HG03039 (cell line): ENCODE data around the gene HHATL.

Experiments used
- ATAC-seq: cut with Tn5 transposase; IDR thresholded peaks from one replicate; pipeline ENCODE4 v1.9.1; 2021; ENCODE audit warnings: mild to moderate bottlenecking, moderate library complexity; ENCODE audit not compliant: unreplicated experiment

The HHATL gene

DNA sequence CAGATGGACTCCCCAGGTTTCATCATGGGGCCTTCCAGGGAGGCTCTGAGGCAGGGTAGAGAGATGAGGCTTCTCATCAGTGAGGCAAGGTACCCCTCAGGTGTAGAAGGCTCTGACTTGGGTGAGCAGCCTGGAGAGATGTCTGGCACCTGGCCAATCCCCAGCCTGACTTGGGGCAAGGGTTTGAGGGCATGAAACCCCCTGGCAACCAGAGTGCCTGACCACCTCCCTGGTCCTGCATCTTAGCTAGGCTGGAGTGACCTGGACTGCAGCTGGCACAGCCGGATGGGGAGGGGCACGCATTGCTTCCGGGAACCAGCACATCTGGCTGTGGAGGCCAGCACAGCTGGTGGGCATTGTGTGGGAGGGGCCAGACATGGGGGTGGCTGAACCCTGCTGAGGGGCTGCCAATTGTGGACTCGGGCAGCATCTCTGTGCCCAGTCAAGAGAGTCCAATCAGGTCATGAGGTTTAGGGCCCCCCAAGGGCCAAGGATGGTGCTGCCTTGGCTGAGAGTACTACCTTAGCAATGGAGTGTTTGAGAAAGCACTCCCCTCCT, 47.2 kb downstream of the HHATL start:
- ATAC-seq: no peak

DNA sequence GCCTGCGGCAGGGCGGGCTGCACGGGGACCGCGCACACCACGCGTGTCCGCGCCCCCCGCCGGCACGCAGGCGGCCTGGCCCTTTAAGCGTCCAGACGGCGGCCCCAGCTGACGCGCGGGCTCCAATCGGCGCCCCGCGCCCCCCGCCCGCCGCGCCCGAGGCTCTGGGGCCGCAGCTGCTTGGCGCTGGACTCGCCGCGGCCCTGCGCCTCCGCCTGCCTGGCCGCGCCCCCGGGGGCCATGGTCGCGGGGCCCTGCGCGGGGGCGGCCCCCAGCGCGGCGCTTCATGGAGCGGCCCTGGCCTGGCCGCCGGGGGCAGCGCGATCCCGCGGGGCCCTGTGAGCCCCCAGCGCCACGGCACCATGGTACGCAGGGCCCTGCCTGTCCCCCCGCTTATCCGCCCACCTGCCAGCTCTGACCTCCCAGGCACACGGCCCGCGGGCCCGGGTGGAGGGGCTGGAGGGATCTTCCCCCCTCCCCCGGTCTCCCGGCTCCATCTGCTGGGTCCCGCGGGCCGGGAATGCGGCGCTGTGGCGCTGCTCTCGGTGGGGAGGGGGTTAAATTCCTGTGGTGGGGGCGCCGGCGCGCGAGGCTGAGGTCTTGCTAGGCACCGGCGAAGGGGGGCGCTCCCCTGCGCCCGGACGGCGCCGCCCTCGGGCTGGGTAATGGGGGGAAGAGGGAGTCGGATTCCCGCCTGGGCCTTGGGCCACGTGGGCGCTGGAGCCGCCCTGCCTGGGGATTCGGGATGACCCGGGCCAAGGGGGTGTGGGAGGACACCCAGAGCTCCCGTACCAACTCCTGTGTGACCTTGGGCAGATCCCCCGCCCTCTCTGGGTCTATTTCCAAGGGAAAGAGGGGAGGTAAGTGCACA, 48.0 kb downstream of the HHATL start:
- no peak for ATAC-seq

DNA sequence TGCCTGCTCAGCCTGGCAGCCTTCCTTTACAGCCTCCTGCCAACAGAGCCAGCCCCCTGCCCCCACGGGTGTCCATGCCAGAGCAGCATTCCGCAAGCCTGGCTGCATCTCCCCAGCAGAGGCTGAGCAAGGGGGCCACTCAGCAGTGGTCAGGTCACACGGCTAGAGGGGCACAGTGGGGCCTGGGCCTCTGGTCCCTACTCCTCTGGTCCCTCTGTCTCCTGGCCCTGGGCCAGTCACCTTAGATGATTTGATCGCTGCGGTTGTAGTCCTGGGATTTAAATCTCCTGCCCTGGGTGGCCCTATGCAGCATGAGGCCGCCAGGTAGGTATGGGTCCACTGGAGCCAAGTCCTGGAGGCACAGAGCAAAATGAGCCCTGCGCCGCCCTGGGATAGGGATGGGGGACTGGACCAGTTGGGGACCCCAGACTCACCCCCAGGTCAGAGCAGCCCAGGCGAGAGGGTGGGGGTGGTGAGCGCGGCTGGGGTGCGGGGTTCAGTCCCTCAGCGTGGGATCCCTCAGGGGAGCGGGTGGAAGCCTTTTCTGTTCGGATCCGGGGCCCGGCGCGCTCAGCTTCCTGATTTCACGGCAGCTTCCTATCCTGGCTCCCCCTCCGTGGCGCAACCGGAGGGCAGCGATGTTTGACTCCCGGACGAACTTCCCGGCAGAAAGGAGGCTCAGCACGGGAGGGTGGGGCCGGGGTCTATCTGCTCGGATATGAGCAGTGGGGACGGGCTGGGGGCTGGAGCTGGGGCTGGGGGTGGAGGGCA, 48.9 kb downstream of the HHATL start, which contains the start of gene ZBTB47:
ZBTB47 (plus strand) TSS at position 138 of the 771 bp plus-strand sequence. CDS start 4,659 bp downstream, outside the sequence.
- ATAC-seq: no peak

DNA sequence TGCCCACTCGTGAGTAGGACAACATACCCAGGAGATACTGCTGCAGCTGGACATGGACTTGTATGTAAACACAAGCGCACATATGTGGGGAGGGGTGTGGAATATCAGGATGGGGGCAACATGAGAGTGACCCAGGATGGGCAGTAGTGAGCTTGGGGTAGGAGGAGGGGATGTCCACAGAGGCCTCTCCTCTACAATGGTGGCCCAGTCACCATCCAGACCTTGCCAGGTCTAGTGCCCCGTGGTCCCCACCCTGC, 49.4 kb downstream of the HHATL start:
- no peak for ATAC-seq

DNA sequence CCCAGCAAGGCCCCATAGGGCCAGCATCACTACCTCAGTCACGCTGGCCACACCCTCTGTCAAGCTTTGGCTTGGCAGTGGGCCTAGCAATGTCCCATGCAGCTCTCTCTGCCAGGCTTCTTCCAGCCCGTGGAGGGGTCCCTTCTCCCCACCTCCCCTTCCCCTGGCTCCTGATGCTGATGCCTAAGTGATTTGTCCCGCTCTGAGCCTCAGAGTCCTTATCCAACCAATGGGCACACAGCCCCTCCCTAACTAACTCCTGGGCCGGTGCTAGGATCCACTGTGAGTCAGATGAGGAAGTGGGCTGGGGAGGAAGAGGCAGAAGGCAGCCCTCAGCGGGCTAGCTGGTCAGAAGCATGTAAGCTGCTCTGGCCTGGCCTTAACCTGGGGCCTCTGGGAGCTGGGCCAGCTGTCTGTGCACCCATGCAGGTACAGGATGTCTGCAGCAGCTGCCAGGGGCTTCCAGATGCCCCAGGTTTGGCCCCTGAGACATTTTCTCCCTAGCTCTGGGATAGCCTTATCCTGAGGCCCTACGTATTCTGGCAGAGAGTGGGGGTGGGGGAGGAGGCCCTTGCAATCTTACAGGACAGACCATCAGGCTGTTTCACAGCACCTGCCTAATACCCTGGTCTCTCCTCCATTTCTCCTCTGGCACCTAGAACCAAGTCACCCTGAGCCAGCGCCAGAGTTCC, 49.8 kb downstream of the HHATL start:
- no peak for ATAC-seq

DNA sequence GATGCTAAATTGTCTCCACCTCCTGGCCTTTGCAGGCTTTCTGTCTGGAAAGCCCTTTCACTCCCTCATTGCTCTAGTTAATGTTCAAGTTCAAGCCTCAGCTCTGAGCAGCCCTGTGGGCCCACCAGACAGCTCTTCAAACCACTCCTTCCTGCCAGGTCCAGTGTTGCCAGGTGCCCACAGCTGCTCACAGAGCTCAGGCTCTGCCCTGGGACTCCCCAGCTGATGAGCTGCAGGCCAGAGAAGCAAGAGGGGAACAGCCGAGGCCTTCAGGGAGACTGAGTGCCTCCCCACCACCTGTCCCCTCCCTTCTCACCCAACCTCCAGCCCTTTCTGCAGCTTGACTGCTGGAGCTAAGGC, 50.4 kb downstream of the HHATL start:
- ATAC-seq: no peak

DNA sequence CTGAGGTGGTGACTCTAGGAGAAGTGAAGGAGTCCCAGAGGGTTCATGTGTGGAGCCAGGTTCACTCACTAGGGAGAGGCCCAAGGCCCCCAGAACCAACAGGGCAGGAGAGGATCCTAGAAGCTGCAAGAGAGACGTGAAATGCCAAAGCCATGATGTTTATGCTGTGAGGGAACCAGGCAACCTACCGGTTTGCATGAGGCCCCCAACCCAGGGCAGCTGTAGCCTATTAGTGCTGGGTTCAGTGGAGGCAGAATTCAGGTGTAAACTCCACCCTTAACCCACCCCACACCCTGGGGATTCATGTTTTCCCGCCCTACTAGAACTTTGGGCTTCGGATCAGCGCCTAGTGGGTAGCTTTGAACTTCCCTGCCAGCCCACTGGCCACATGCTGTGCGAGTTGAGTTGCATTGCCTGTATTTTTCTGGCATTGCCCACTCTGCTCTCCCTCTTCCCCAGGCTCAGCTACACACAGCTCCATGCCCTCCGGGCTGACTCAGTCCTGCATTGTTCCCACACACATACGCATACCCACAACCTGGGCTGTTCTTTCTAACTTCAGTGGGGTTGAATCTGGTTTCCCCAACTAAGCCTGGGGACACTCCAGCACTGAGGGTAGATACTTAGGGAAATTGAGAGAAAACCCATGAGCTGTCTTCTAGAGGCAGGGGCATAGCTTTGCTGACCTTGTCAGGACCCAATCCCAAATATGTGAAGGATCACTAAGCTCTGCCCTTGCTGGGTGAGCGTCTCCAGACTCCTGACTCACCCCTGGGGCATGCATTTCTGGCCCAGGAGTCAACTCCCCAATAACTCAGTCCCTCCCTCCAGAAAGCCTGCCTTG, 51.1 kb downstream of the HHATL start:
- no peak for ATAC-seq

DNA sequence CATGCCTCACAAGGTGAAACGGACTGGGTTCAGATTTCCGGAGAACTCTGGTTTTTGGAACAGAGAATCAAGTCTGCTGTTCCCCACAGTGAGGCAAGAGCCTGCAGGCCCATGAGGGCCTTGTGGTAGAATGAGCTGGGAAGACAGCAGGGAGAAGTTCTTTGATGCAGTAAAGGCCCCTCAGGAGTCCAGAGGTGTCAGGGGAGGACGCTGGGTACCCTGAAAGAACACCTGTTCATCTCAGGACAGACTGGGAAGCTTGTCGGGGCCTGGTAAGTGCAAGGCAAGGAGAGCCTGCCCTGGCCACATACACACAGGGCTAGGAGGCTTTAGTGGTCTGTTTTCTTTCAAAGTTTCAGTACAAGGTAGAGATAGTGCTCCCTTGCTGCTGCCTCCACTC, 52.8 kb downstream of the HHATL start:
- no peak for ATAC-seq

DNA sequence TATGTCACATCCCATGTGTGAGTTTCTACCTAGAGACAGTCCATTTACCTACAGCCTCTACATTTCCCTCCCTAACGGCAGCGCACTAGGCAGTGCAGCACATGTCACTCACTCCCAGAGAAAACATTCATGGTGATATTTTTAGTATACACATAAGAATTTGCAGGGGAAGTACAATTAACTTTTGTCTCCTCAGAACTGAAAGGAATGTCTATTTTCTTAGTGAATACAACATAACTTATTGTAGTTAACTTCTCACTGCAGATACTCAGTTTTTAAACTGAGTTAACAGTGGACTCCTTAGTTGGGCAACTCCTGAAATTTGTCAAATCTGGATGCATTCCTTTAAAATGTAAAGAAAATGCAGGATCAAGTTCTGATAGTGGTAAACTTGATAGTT, 53.6 kb downstream of the HHATL start:
- no peak for ATAC-seq

DNA sequence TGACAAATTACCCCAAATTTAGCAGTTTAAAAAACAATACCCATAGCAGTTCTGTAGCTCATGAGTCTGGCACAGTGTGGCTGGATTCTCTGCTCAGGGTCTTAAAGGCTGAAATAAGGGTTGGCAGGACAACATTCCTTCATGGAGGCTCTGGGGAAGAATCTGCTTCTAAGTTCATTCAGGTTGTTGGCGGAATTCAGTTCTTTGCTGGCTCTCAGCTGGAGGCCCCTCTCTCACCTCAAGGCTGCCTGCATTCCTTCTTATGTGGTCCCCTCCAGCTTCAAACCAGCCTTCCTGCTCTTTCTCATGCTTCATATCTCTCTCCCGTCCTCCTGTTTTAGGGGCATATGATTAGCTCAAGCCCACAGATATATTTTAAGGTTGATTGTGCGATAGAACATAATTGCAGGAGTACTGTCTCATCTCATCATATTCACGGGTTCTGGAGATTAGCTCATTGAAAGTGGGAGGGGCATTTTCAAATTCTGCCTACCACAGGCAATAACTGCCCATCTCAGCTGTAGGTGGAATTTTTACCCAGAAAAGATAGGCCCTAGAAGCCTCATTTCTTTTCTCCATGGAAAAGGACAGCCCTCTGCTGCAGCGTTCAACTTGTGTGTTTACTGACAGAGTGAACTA, 54.7 kb downstream of the HHATL start:
- no peak for ATAC-seq
